H4 (cell line): Measurements from ENCODE around the gene TRANK1. TPM values are rescaled to one million over a fixed set of nuclear protein-coding genes. Genes with fewer than 3 reads are reported as not detected.
A peak's percentile ranks its signal among the peaks of the same experiment; 100 is the strongest.
"Not testable (repeated sequence)": the region's sequence is repeated elsewhere in the genome, so short reads cannot be mapped to it uniquely, and the experiment has no call there.

Experiments used
- DNase-seq: peaks from one replicate; pipeline ENCODE4 v3.0.0-alpha.2; 2015; ENCODE audit warnings: low spot score
- total RNA-seq: library from RNA; depleted of rRNA; stranded (reverse); fragments of >200 nt; shearing (Covaris generic); gene quantifications from 2 replicates; pipeline ENCODE4 v1.2.3, GENCODE V29; 2014

TRANK1 gene
- total RNA-seq, 1 experiment from 2014 or later: 11.4 TPM

DNA sequence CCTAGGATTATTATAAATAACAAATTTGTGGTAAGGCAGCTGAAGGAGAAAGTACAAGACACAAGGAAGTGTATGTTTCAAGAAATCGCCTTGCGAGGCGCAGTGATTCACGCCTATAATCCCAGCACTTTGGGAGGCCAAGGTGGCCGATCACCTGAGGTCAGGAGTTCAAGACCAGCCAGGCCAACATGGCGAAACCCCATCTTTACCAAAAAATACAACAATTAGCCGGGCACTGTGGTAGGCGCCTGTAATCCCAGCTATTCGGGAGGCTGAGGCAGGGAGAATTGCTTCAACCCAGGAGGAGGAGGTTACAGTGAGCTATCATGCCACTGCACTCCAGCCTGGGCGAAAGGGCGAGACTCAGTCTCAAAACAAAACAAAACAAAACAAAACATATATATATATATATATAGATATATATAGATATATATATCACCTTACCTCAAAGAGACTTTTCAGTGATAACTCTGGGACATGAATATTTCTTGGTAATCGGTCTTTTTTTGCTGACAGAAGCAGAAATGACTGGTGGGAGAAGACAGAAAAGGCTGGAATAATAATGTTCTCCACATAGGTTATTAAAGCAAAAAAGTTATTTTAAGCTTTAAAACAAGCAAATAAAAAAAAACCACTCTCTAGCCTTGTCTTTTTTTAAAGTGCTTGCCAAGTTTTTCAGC is 52.3 kb downstream of the TRANK1 start:
- DNase-seq: no peak

DNA sequence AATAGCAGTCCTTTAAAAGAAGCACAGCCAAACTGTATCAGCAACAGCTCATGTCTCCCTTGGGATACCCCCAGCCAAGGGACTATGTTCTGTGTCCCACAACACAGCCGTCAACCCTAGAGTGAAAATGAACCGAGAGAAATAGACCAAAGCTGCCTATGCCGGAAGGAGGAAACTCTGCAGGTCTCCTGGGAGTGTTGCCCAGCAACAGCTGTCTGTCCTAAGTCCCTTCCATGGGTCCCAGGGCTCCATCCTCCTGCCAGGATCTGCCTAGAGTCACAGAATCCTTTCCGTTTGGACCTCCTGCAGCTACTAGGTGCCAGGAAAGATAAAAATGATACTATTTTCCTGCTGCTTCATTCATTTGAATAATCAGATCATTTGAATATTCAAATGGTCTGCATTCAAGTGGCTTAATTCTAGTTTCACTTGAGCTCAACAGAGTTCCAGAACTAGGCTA is 53.1 kb downstream of the TRANK1 start:
- DNase-seq: no peak

DNA sequence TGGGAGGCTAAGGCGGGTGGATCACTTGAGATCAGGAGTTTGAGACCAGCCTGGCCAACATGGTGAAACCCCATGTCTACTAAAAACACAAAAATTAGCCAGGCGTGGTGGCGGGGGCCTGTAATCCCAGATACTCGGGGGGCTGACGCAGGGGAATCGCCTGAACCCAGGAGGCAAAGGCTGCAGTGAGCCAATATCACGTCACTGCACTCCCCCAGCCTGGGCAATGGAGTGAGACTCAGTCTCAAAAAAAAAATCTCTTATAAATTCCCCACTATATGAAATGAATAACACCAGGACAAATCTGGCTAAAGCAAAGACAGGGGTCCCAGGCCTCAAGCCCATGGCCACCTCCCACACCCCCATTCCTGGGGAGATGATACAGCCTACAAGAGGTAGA is 53.8 kb downstream of the TRANK1 start:
- DNase-seq: not testable (repeated sequence)

DNA sequence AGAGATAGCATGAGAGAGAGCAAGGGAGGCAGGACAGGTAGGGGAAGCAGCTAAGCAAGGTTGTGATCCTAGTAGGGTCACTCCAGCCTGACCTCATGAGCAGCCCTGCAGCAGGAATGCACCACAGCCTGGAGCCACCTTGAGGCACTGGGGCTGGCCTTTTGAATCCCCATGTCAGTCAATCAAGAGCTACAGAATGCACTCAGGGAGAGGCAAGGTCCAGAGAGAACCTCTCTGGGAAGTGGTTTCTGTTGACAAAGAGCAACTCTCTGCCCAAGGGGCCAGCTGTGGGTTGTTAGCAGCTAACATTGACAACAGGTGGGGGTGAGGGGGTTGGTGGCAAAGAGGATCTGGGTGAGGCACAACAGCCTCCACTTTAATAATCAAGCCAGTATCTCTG is 54.6 kb downstream of the TRANK1 start:
- no peak for DNase-seq

DNA sequence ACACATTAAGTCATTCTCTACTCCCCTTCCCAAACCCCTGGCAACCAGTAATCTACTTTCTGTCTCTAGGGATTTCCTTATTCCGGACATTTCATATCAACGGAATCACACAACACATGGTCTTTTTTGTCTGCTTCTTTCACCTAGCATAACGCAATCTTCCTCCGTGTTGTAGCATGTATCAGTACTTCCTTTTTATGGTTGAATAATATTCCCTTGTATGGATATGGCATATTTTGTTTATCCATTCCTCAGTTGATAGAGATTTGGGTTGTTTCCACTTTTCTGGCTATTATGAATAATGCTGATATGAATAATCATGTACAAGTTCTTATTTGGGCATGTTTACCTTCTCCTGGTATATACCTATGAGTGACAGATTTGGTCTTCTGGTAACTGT is 63.1 kb downstream of the TRANK1 start:
- no peak for DNase-seq

DNA sequence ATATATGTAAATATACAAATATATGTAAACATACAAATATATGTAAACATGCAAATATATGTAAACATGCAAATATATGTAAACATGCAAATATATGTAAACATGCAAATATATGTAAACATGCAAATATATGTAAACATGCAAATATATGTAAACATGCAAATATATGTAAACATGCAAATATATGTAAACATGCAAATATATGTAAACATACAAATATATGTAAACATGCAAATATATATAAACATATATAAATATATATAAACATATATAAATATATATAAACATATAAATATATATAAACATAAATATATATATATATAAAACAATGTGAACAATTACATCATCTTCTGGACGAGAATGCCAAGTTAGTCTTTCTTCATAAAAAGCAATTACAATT is 65.0 kb downstream of the TRANK1 start:
- not testable (repeated sequence) for DNase-seq

DNA sequence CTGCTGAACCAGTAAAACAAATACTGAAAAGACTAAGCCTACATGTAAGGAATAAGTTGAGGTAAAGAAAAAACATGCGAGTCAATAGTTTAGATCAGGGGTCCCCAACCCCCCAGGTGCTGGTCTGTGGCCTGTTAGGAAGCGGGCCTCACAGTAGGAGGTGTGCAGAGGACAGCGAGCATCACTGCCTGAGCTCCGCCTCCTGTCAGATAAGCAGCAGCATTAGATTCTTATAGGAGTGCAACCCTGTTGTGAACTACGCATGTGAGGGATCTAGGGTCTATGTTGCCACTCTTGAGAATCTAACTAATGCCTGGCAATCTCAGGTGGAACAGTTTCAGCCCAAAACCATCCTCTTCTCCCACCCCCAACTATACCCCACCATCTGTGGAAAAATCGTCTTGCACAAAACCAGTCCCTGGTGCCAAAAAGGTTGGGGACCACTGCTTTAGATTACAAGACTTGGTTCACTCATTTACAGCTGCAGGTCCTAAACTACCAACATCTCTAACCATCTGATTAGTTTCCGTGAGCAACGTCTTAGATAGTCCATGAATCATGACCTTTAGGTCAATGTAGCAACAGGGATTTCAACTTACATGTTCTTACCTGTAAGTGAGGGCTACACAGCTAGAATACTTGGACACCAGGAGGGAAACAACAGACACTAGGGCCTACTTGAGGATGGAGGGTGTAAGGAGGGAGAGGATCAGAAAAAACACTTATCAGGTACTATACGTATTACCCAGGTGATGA is 66.7 kb downstream of the TRANK1 start:
- no peak for DNase-seq

DNA sequence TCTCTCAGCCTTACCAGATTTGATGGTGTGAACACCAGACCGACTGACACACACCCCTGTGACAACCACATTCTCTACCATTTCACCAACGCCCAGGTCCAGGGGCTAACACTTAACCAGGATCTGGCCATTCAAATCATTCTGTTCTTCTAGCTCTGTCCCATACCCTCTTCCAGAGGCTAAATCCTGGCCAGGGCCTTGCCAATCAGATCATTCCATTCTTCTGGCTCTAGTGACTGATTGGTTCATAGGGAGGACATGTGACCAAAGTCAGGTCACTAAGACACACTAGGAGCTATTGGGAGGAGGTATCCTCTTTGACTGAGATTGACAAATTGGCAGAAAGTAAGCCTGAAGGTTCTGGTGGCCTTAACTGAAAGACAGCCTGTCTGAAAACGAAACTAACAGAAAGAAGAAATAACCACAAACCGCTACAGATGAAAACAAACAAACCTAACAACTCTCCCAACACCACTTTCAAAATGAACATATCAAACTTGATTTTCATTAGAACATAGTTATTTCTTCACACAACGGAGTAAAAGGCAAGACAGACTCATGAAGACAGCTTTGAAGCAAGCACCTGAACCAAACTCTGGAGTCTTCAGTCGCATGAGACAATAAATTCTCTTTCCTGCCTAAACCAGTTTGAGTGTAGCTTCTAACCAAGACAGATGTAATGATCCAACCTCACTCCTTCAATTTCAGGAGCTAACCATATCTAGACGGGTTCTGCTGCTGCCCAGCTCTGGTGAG is 68.5 kb downstream of the TRANK1 start:
- peak; percentile 8 for DNase-seq

DNA sequence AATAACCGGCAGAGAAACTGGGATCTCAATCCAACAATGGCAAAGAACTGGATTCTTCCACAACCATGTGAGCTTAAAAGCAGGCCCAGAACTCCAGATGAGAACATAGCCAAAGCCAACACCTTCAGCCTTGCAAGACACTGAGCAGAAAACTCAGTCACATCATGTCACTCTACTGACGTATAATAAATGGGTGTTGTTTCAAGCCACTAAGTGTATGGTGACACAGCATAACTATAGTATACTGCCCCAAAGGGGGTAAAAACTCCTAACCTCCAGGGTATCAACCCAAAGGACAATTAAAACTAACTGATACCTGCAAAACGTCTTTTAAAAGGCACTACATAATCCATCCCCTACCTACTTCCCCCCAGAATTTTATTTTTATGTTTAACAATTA is 69.5 kb downstream of the TRANK1 start:
- no peak for DNase-seq

DNA sequence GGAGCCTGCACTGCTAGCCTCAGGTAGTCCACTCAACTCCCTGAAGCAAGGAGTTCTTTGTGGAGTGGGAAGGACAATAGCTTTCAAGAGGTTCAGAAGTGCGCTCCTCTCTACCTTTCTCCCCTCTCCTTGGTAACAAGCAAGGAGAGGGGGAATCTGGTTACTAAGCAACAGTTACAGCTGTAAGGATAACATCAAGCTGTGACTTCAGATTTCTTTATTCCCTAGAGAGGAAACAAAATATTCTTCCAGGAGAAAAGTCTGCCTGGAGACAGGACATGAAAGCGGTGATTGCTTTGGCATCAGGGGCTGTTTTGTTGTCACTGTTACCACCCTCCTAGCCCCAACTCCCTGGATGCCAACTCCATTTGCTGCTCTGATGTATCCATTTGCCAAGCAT is 70.4 kb downstream of the TRANK1 start:
- DNase-seq: no peak

DNA sequence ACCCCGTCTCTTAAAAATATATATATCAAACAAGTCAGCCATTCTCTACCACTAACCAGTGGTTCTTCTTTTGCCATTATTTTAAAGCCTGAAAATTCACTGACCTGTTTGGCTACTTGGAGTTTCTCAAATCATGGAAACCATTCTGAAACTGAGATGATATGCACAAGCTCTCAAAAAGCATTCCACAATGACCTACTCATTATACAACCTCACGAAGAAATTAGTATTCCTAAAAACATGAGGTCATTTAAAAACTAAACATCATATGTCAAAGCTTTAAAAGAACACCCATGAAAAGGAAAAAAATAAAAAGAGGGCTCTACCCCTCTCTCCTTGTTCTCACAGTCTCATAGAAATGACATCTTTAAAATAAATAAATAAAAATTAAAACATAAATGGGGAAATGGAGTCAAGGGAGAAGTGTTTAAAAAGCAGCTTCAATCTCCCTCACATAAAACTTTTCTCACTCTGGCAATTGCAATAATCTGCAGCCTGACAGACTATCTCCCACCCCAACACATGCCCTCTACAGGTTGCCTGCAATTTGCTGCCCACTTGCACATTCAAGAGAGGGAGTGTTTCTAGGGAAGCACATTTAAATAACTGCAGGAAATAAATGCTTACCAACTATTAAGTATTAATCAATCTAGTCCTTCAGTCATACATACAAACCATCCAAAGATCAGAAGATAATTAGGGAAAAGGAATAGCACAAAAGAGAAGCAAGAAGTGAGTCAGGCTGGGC is 73.3 kb downstream of the TRANK1 start:
- DNase-seq: no peak

DNA sequence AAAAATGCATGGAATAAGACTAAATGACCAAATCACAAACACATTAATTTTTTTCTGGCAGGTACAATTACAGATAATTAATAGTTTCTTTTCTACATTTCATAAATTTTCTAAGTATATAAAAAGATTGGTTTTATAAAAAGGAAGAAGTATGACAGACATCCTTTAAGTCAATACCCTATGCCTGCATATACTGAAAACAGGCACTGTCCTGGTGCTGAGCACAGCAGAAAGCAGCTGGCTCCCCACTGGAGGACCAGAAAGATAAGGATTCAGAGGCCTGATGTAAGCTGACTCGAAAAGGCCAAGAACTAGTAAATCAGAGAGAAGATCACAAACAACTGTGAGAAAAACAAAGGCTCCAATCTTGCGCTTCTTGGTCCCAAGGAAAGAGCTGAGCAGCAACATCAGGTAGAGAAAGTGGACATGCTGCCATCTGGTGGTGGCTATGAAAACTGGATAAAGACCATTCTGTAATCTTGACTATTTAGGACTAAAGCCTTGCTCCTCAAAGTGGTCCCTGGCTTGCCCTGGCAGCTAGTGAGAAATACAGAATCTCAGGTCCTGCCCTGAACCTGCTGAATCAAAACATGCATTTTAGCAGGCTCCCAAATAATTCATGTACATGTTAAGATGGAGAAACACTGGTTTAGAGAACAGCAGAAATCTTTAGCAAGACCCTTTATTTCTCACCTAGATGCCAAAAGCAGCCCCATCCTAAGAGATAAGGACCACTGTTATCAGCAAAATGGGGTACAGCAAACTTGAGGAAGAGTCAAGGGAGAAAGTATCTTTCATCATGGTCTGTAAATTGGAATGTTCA is 76.0 kb downstream of the TRANK1 start:
- peak; percentile 30 for DNase-seq

DNA sequence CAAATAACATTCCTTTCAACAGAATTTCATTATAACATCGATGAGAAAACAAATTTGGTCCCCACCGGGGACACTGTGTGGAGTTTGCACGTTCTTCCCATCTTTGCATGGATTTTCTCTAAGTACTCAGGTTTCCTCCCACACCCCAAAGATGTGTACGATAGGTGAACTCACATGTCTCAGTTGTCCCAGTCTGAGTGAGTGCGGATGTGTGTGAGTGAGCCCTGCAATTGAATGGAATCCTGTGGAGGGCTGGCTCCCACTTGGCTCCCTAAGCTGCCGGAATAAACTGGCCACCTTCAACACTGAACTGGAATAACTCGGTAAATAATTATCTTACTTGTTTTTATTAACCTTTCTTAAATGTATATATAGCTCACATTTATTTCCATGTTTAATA is 77.0 kb downstream of the TRANK1 start:
- no peak for DNase-seq

DNA sequence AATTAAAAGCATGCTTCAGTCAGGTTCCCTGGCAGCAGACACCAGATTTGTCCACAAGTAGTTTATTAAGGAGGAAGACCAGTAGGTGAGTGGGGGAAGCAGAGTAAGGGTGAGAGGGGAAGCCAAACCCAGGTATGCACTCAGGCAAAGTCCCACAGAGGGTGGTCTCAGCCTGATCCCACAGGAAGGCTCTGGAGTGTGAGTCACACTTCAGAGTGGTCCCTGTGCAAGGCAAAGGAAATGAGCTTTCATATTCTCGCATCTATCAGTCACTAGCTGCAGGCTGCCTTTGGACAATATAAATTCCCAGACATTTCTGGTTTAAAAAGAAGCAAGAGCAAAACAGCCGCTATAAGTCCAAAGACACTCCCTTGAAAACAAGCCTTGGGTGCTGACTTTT is 78.5 kb downstream of the TRANK1 start:
- no peak for DNase-seq

DNA sequence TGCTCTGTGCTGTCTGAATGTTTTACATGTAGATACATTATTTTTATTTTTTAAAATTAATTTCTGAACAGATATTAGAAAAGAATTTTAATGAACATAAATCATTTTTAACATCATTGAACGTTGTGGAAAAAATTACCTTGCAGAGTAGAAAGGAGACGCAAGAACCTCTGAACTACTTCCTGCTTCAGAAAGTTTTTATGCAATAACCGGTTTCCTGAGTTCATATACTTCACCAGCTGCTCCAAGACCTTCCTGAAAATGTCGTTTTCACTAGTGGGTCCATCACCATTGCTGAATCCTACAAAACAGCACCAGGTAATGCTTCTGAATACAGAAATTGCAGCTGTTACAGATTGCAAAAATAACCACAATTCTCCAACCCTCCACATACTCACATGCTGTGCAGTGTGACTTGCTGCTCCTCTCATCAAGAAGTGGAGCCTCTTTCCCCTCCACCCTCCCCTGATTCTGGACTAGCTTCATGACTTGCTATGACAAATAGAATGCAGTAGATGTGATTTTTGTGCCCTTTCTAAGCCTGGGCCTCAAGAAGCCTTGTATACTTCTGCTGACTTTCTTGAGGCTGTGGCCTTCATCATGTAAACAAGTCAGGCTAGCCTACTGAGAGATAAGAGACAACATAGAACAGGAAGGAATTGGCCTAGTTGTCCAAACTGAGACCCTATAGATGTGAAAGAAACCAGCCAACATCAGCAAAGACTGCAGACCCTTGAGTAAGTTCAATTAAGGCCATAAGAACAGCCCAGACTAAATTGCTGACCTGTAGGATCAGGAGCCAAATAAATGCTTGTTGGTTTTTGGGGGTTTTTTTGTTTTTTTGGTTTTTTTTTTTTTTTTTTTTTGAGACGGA is 80.4 kb downstream of the TRANK1 start:
- no peak for DNase-seq

DNA sequence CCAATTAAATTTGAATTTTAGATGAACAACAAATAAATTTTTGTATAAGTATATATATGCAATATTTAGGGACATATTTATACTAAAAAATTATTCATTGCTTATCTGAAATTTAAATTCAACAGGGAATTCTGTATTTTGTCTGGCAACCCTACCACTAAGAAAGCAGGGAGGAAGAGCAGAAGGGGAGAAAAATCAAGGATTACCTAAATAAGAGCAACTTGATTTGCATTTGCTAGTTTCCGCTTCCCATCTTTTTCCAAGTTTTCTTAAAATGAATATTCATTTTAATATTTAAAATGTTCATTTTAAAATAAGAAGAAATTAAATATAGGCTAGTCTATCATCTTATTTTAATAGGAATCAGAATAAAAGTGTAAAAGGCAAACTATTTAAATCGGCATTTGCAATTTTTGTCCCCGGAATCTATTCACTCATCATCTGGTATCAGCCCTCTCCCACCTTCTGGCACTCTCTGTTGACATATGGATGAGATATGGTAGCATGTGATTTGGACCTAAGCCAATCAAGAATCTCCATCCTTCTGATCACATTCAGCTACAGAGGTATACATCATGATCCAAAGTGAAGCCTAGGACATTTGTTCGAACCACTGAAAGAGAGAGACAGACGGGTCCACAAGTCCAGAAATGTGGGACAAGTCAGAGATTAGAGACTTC is 82.6 kb downstream of the TRANK1 start:
- no peak for DNase-seq

DNA sequence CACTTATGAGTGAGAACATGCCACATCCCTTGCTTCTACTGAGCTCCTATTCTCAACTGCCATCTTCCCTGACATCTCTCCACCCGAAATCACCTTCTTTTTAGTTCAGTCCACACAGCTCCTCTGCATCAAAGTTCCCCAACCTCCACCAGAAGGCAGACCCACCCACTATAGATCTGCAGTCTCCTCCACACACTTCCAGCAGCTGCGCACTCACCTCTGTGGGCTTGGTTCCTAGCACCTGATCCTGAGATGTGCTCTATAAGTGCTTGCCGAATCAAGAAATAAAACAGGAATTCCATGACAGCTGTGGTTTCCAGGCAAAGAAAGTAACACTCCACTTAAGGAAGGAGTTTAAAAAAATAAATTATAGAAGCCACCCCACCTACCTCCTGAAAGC is 85.4 kb downstream of the TRANK1 start:
- no peak for DNase-seq

DNA sequence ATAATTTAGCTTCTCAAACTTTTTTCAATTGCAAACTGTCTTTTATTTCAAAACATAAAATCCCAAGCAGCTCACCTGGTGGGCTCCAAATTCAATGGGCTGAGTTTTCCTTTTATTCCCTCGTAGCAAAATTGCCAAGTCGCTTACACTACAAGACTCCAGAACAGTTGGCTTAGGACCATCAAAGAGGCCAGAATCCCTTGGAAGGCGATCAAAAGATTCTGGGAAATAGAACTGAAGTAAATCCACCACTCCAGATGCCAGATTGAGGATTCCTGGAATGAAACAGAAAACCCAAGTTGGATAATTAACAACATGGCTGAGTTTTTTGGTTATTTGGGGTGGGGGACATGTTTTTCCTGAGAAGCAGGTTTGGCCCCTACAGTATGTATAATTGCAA is 92.8 kb downstream of the TRANK1 start:
- no peak for DNase-seq

DNA sequence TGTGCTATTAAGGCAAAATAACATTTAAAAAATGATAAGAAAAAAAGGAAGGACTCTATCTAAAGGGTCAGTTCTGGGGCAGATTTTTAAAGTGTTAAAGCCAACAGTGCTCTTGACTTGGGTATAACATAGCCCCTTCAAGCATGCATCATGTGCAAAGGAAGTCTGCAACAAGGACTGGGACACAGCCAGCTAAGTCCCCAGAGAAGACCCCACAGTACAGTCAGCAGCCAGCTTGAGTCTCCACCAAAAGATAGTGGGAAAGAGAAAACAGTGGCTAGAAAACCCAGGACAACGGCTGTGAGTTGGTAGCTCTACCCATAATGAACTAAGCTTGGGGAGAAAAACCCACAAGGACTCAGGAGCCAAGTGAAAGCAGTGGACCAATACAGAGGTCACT is 94.1 kb downstream of the TRANK1 start:
- no peak for DNase-seq

DNA sequence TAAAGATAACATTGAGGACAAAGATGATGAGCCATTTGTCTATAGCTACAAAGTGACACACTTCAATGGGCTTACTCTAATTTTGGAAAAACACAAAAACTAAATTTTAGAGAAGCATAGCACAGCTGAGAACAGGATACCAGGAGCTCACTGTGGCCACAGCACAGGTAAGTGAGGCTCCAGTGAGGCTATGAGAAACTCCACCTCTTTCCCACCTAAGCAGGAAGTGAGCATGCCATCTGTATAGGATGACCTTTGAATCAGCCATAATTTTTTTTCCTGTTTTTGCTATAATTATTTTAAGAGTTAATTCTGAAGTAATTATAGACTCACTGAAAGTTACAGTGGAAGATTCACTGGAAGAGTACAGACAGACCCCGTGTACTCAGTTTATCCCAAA is 98.4 kb downstream of the TRANK1 start:
- DNase-seq: no peak
